H1 (cell line): ENCODE data around the gene FA2H. TPM values are rescaled to one million over a fixed set of nuclear protein-coding genes. Genes with fewer than 3 reads are reported as not detected.

Source experiments
- CTCF ChIA-PET: fragments of 300-600 bp; sonication (Branson Sonifier 250); formaldehyde crosslinking; loops from one replicate; lab custom pipeline; 2021; ENCODE audit not compliant: partially characterized antibody; lab: Charles Lee
- POLR2A ChIA-PET: fragments of 300-600 bp; sonication (Branson Sonifier 250); formaldehyde crosslinking; loops from one replicate; lab custom pipeline; 2021; ENCODE audit warnings: inconsistent platforms; ENCODE audit not compliant: partially characterized antibody; lab: Charles Lee
- DNase-seq, 2 experiments: peaks; one replicate each; pipeline versions ENCODE4 v3.0.0 to v3.0.0-alpha.2; 2010 to 2022; ENCODE audit warnings: low spot score in 2 of 2, low read depth in 1 of 2, mixed read lengths in 1 of 2
- FAIRE-seq: peaks from 2 replicates; lab custom pipeline; 2011; peaks lifted over from hg19 to GRCh38; lab: Jason Lieb, UNC
- H2AFZ ChIP-seq: 2 replicates; pipeline ENCODE4 v1.8.1; 2012; ENCODE audit warnings: low read length, inconsistent platforms
- H2AK5ac ChIP-seq: 2 replicates; pipeline ENCODE4 v1.6.1; 2013; ENCODE audit warnings: low read depth, low read length
- H2BK120ac ChIP-seq: replicated peaks from 2 replicates; pipeline ENCODE3; 2013; ENCODE audit warnings: low read depth, low read length, inconsistent platforms
- H2BK12ac ChIP-seq: 2 replicates; pipeline ENCODE4 v1.6.1; 2013; ENCODE audit warnings: low read depth, low read length
- H2BK15ac ChIP-seq: 2 replicates; pipeline ENCODE4 v1.6.1; 2013; ENCODE audit warnings: low read length
- H2BK20ac ChIP-seq: 2 replicates; pipeline ENCODE4 v1.6.1; 2013; ENCODE audit warnings: low read length
- H2BK5ac ChIP-seq: 2 replicates; pipeline ENCODE4 v1.6.1; 2013; ENCODE audit warnings: low read depth, low read length
- H3K14ac ChIP-seq: 2 replicates; pipeline ENCODE4 v1.6.1; 2013; ENCODE audit warnings: inconsistent platforms; ENCODE audit not compliant: insufficient read length
- H3K18ac ChIP-seq: 2 replicates; pipeline ENCODE4 v1.6.1; 2013; ENCODE audit warnings: low read length; ENCODE audit errors: extremely low read depth
- H3K23ac ChIP-seq: 2 replicates; pipeline ENCODE4 v1.6.1; 2013; ENCODE audit warnings: inconsistent platforms; ENCODE audit not compliant: insufficient read length
- H3K23me2 ChIP-seq: 2 replicates; pipeline ENCODE4 v1.6.1; 2013; ENCODE audit warnings: low read depth, low read length
- H3K27ac ChIP-seq: 2 replicates; pipeline ENCODE4 v1.6.1; 2011; ENCODE audit warnings: low read depth, low read length, inconsistent platforms
- H3K27me3 ChIP-seq, 4 experiments: replicated peaks in 1 of 4; 1 replicate in 1 of 4; 2 replicates in 3 of 4; pipeline versions ENCODE4 v1.6.1 to v1.8.1; 2011 to 2013; ENCODE audit warnings: low read length in 3 of 4, mild to moderate bottlenecking in 3 of 4, inconsistent platforms in 2 of 4, mixed read lengths in 2 of 4, moderate library complexity in 1 of 4; ENCODE audit not compliant: control insufficient read depth in 3 of 4, insufficient read depth in 3 of 4; ENCODE audit errors: extremely low read depth in 1 of 4
- H3K36me3 ChIP-seq, 4 experiments: 2 replicates each; pipeline versions ENCODE4 v1.6.1 to v1.8.1; 2011 to 2013; ENCODE audit warnings: mild to moderate bottlenecking in 4 of 4, low read length in 3 of 4, moderate library complexity in 2 of 4, control low read depth in 1 of 4, inconsistent platforms in 1 of 4; ENCODE audit not compliant: insufficient read depth in 4 of 4, control insufficient read depth in 2 of 4
- H3K4ac ChIP-seq: replicated peaks from 2 replicates; pipeline ENCODE3; 2013; ENCODE audit warnings: low read length, low read depth, mixed read lengths, inconsistent platforms; ENCODE audit not compliant: insufficient read length
- H3K4me1 ChIP-seq, 4 experiments: replicated peaks in 1 of 4; 1 replicate in 1 of 4; 2 replicates in 3 of 4; pipeline versions ENCODE4 v1.6.1 to v1.8.1; 2011 to 2013; ENCODE audit warnings: low read length in 3 of 4, inconsistent platforms in 2 of 4, mixed read lengths in 1 of 4; ENCODE audit not compliant: insufficient read depth in 4 of 4, control insufficient read depth in 3 of 4
- H3K4me2 ChIP-seq, 2 experiments: 2 replicates each; pipeline versions ENCODE4 v1.6.1 to v1.8.1; 2011 to 2013; ENCODE audit warnings: low read depth in 2 of 2, low read length in 2 of 2, control low read depth in 1 of 2, inconsistent platforms in 1 of 2, mild to moderate bottlenecking in 1 of 2; ENCODE audit not compliant: insufficient read depth in 1 of 2
- H3K4me3 ChIP-seq, 4 experiments: fragments of 200-600, 300-600 bp in 1 of 4; sonication (generic), shearing (Covaris generic), sonication (Bioruptor Twin) in 1 of 4; 2 replicates each; pipeline versions ENCODE4 v1.5.1 to v1.8.1; 2011 to 2016; ENCODE audit warnings: low read length in 4 of 4, low read depth in 3 of 4, control low read depth in 2 of 4, inconsistent platforms in 2 of 4, mild to moderate bottlenecking in 2 of 4, mixed read lengths in 1 of 4, moderate library complexity in 1 of 4; ENCODE audit not compliant: insufficient read depth in 2 of 4; ENCODE audit errors: extremely low read depth in 1 of 4
- H3K56ac ChIP-seq: replicated peaks from 2 replicates; pipeline ENCODE3; 2013; ENCODE audit warnings: low read depth, mild to moderate bottlenecking, mixed read lengths, low read length, inconsistent platforms; ENCODE audit not compliant: insufficient read length
- H3K79me1 ChIP-seq: 2 replicates; pipeline ENCODE4 v1.6.1; 2013; ENCODE audit warnings: low read depth, low read length, control low read depth
- H3K79me2 ChIP-seq, 2 experiments: 2 replicates each; pipeline versions ENCODE4 v1.6.1 to v1.8.1; 2012 to 2013; ENCODE audit warnings: low read length in 2 of 2, mild to moderate bottlenecking in 2 of 2, inconsistent platforms in 1 of 2; ENCODE audit not compliant: insufficient read depth in 2 of 2, control insufficient read depth in 1 of 2
- H3K9ac ChIP-seq, 4 experiments: replicated peaks in 1 of 4; 1 replicate in 1 of 4; 2 replicates in 3 of 4; pipeline versions ENCODE4 v1.6.1 to v1.8.1; 2011 to 2013; ENCODE audit warnings: low read depth in 3 of 4, low read length in 3 of 4, control low read depth in 2 of 4, mild to moderate bottlenecking in 2 of 4, moderate library complexity in 2 of 4, inconsistent platforms in 1 of 4; ENCODE audit errors: extremely low read depth in 1 of 4
- H3K9me3 ChIP-seq, 2 experiments: 2 replicates each; pipeline versions ENCODE4 v1.6.1 to v1.8.1; 2012 to 2013; ENCODE audit warnings: mild to moderate bottlenecking in 2 of 2, moderate library complexity in 2 of 2, control low read depth in 1 of 2, inconsistent platforms in 1 of 2, low read depth in 1 of 2, low read length in 1 of 2, mixed read lengths in 1 of 2; ENCODE audit not compliant: insufficient read depth in 2 of 2
- H4K20me1 ChIP-seq, 2 experiments: replicated peaks in 1 of 2; 2 replicates each; pipeline versions ENCODE3 to v1.8.1; 2011 to 2013; ENCODE audit warnings: inconsistent platforms in 2 of 2, low read length in 2 of 2, mild to moderate bottlenecking in 1 of 2; ENCODE audit not compliant: insufficient read depth in 2 of 2, control insufficient read depth in 1 of 2
- H4K5ac ChIP-seq: 2 replicates; pipeline ENCODE4 v1.6.1; 2013; ENCODE audit warnings: low read length, low read depth, mixed read lengths, inconsistent platforms; ENCODE audit not compliant: insufficient read length
- H4K8ac ChIP-seq: 2 replicates; pipeline ENCODE4 v1.8.0; 2013; ENCODE audit warnings: mild to moderate bottlenecking, moderate library complexity, low read length, inconsistent platforms; ENCODE audit not compliant: insufficient read depth; ENCODE audit errors: extremely low read depth
- H4K91ac ChIP-seq: replicated peaks from 2 replicates; pipeline ENCODE3; 2013; ENCODE audit warnings: low read length, mixed read lengths, inconsistent platforms; ENCODE audit not compliant: insufficient read length
- CBX8 ChIP-seq: fragments of 300-800, 300-1000 bp; sonication (generic); IDR thresholded peaks from 2 replicates; pipeline ENCODE4 v1.7.1; 2016; ENCODE audit warnings: low read depth, low read length, borderline replicate concordance
- GTF2F1 ChIP-seq: IDR thresholded peaks from 2 replicates; pipeline ENCODE4 v1.6.1; 2012; ENCODE audit warnings: low read depth, low read length, improper control_type of control experiment, borderline replicate concordance
- SIN3A ChIP-seq, 2 experiments: IDR thresholded peaks in 1 of 2; conservative IDR thresholded peaks in 1 of 2; 2 replicates each; pipeline ENCODE4 v1.6.1; 2011 to 2012; ENCODE audit warnings: low read length in 2 of 2, improper control_type of control experiment in 1 of 2, low read depth in 1 of 2, mild to moderate bottlenecking in 1 of 2
- SP2 ChIP-seq: IDR thresholded peaks from 2 replicates; pipeline ENCODE4 v1.6.1; 2012; ENCODE audit warnings: mild to moderate bottlenecking, low read length, inconsistent platforms
- SUZ12 ChIP-seq: fragments of 200-600 bp; sonication (generic); IDR thresholded peaks from 2 replicates; pipeline ENCODE4 v1.6.1; 2012; ENCODE audit warnings: mild to moderate bottlenecking, inconsistent platforms, low read length, moderate library complexity, mixed read lengths
- WGBS, 2 experiments: shearing (Covaris generic) in 1 of 2; methylation state at CpG; one replicate each; pipeline versions ENCODE4 v1.1.6 to v1.1.7; 2013 to 2015; ENCODE audit warnings: low lambda C conversion rate in 2 of 2, mixed read lengths in 2 of 2, inconsistent platforms in 1 of 2, low coverage in 1 of 2, missing lambda C conversion rate in 1 of 2; ENCODE audit not compliant: insufficient replicate concordance in 2 of 2, insufficient coverage in 1 of 2, insufficient read length in 1 of 2; ENCODE audit errors: extremely low coverage in 1 of 2, missing lambda C conversion rate in 1 of 2; 5-methylcytosine and 5-hydroxymethylcytosine counted together
- polyA plus RNA-seq, 7 experiments: library from polyadenylated mRNA; depleted of rRNA in 3 of 7; stranded (reverse) in 5 of 7; unstranded in 2 of 7; fragments of >200 nt in 5 of 7; fragments of 200-250 nt in 2 of 7; gene quantifications; 1 replicate in 5 of 7; 2 replicates in 1 of 7; 4 replicates in 1 of 7; pipeline versions ENCODE4 v1.2.1 to v1.2.3, GENCODE V29; 2011 to 2013; ENCODE audit warnings: missing spikeins in 2 of 7, mixed read lengths in 2 of 7
- total RNA-seq: library from RNA; stranded (reverse); fragmentation: NEBNext Ultra II Directional; extraction: Animal tissue kit (Norgen Biotek cat#: 25700); gene quantifications from 2 replicates; pipeline ENCODE4 v1.2.1, GENCODE V29; 2021

FA2H gene
- total and polyA plus RNA-seq, 2 of the 8 experiments (the other 6 are each of a cell fraction or from before 2014, with no cell fraction given), result 2.1 to 2.5 TPM

DNA sequence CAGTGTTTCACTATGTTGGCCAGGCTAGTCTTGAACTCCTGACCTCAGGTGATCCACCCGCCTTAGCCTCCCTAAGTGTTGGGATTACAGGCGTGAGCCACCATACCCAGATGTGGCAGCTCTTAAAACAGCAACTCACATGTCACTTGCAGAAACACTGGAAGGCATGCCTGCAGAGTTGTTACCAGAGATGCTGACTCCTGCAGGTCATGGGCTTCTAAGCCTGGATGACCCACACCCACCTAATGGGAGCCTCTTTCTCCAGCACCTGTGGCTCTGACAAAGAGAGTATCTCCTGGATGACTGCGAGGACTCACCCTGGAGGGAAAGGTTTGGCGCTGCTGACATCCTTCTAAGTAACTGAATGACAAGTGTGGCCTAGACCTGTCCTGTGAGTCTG lies 96.8 kb downstream of the FA2H start:
- Histone ChIP-seq H3K36me3 (no peaks in the 10 kb centered on the region), H4K8ac (no peak overlapping the region), H2AK5ac (no peak overlapping the region), H2BK5ac (no peak overlapping the region), H2BK12ac (no peak overlapping the region), H4K20me1 (peaks cover 0 to 1% of the 10 kb centered on the region in 2 experiments), H3K4me3 (no peak overlapping the region), H3K27ac (no peak overlapping the region), H3K4ac (no peak overlapping the region), H3K23ac (no peak overlapping the region), H3K79me1 (no peaks in the 10 kb centered on the region), H3K4me2 (no peak overlapping the region), H2AFZ (no peak overlapping the region), H2BK120ac (no peak overlapping the region), H2BK20ac (no peak overlapping the region), H3K14ac (no peak overlapping the region), H3K27me3 (no peaks in the 10 kb centered on the region), H3K9ac (no peak overlapping the region), H3K9me3 (no peaks in the 10 kb centered on the region), H3K4me1 (no peaks in the 10 kb centered on the region), H3K23me2 (no peaks in the 10 kb centered on the region), H4K91ac (no peak overlapping the region), H3K18ac (no peak overlapping the region), H2BK15ac (no peak overlapping the region), H4K5ac (no peak overlapping the region), H3K79me2 (no peaks in the 10 kb centered on the region), H3K56ac (no peak overlapping the region)
- POLR2A ChIA-PET, result interaction anchor here (0.8 to 4.5 kb wide), 3 partner anchors 11 to 22 kb away, joined by 3 to 37 read pairs (median 3); partner anchors contain the start of gene RFWD3
- CTCF ChIA-PET, result interaction anchor here (1.7 kb wide), 1 partner anchor 32 kb away, joined by 6 read pairs; no protein-coding TSS in a partner anchor
- no peak for DNase-seq
- FAIRE-seq, result no peak
- TF ChIP-seq GTF2F1 (no peak), SIN3A (conservative IDR thresholded peaks at IDR 0.05 in 1 of 2, IDR thresholded peaks at IDR 0.05 in 1 of 2; ENCODE audit: low read depth in 1 of 2, low read length in 2 of 2) (no peak), SUZ12 (no peak), SP2 (no peak), CBX8 (no peak)
- WGBS, 2 experiments, result 91% methylated on average over 4 of the region's 4 CpGs; no CpG with 5 or more reads in 1 of the 2 experiments
